GM12892 (cell line): ENCODE data around the gene NBPF6.
"Not testable (repeated sequence)": the region's sequence is repeated elsewhere in the genome, so short reads cannot be mapped to it uniquely, and the experiment has no call there.

Source experiments
- POLR2A ChIP-seq: IDR thresholded peaks from 2 replicates; pipeline ENCODE4 v1.6.1; 2011; ENCODE audit warnings: low read depth, low read length, control low read depth
- TAF1 ChIP-seq: IDR thresholded peaks from 2 replicates; pipeline ENCODE4 v1.6.1; 2011; ENCODE audit warnings: low read depth, mild to moderate bottlenecking, control low read depth, low read length, borderline replicate concordance

DNA sequence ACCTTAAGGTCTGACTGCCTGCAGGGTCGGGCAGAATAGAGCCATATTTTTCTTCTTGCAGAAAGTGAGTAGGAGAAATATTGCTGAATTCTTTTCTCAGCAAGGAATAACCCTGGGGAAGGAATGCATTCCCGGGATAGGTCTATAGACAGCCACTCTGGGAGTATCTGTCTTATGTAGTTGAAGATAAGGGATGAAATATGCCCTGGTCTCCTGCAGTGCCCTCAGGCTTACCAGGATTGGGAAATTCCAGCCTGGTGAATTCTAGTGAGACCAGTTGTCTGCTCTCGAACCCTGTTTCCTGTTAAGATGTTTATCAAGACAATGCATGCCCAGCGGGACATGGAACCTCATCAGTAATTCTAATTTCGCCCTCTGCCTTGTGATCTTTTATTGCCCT is 35.8 kb downstream of the NBPF6 start:
- not testable (repeated sequence) for TF ChIP-seq POLR2A, TAF1
